ENCODE data around the gene MSRB1.

MSRB1 gene

DNA sequence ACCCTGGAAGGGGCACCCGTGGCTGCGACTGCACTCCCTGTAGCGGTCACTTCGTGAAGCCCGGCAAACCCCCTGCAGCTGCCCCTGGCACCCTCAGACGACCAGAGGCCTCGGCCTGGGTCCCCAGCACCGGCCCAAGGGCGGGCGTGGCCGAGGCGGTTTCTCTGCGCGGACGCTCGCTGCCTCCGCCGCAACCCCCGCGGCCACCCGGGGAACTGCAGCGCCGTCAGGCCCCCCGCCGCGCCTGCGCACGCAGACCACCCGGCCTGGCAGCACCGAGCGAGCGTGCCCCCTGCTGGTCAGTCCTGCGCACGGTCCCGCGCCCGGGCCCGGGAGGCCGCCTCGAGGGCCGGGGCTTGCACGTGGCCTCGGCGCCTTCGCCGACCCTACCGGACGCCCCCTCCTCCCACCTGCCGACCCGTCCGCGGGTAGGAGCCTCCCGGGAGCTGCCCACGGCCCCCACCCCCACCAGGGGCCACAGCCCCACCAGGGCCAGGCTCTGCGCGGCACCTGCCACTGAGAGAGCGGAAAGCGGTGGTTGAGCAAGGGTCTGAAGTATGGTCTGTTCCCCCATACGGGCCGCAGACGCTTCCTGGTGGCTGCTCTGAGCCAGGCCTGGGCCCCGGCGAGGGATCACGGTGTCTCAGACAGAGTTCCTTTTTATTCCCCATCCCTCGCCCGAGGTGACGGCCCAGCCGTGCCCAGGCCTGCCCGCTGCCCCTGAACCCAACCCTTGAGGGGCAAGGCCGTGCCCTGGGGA is 13.2 kb downstream of the MSRB1 start:
- Histone ChIP-seq H3K79me2 (ENCODE audit: insufficient read depth, low read length) (no peaks in the 10 kb centered on the region), H3K36me3 (ENCODE audit: low read length) (no peaks in the 10 kb centered on the region), H2AFZ (ENCODE audit: low read depth, low read length, severe bottlenecking) (peak overlapping the region; percentile 91), H4K20me1 (ENCODE audit: low read depth, low read length) (no peaks in the 10 kb centered on the region), H3K9me3 (ENCODE audit: insufficient read depth, low read length) (no peaks in the 10 kb centered on the region), H3K27me3 (ENCODE audit: low read length) (no peaks in the 10 kb centered on the region), H3K9ac (ENCODE audit: low read length) (peak overlapping the region; percentile 51), H3K9me2 (replicated peaks; ENCODE audit: insufficient read depth, low read length) (no peaks in the 10 kb centered on the region), H3K4me2 (ENCODE audit: low read depth, low read length, poor library complexity, severe bottlenecking) (peak overlapping the region; percentile 70), H3F3A (ENCODE audit: insufficient read depth) (no peaks in the 10 kb centered on the region), H3K27ac (ENCODE audit: low read depth, low read length) (no peak overlapping the region), H3K4me3 (ENCODE audit: insufficient read depth, low read length, poor library complexity, severe bottlenecking) (peak overlapping the region; percentile 46)
- TF ChIP-seq, protein P1, sequence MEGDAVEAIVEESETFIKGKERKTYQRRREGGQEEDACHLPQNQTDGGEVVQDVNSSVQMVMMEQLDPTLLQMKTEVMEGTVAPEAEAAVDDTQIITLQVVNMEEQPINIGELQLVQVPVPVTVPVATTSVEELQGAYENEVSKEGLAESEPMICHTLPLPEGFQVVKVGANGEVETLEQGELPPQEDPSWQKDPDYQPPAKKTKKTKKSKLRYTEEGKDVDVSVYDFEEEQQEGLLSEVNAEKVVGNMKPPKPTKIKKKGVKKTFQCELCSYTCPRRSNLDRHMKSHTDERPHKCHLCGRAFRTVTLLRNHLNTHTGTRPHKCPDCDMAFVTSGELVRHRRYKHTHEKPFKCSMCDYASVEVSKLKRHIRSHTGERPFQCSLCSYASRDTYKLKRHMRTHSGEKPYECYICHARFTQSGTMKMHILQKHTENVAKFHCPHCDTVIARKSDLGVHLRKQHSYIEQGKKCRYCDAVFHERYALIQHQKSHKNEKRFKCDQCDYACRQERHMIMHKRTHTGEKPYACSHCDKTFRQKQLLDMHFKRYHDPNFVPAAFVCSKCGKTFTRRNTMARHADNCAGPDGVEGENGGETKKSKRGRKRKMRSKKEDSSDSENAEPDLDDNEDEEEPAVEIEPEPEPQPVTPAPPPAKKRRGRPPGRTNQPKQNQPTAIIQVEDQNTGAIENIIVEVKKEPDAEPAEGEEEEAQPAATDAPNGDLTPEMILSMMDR (IDR thresholded peaks at IDR 0.05; ENCODE audit: insufficient read depth, low read length, poor library complexity, severe bottlenecking), result peak; percentile 66
- TF ChIP-seq EZH2phosphoT487 (conservative IDR thresholded peaks at IDR 0.05; ENCODE audit: low read length), result no peak

DNA sequence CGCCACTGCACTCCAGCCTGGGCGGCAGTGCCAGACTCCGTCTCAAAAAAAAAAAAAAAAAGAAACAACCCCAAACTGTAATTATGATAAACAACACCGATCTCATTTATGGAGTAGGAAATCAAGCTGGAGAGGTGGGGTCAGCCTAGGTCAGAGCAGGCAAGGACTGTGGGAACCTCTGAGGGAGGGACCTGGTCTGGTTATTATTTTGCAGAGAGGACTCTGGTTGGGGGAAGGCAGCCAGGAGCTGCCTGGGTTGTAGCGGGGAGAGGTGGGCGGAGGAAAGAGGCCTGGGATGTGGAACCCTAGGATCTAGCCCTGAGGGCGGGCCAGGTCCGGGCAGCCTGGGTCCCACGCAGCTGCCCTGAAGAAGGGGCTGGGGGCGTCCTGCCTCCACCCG is 13.9 kb downstream of the MSRB1 start:
- no peaks in the 10 kb centered on the region for H3K9me3 ChIP-seq (ENCODE audit: insufficient read depth, low read length)
- H3K9ac ChIP-seq (ENCODE audit: low read length), result peak overlapping the region; percentile 51
- H2AFZ ChIP-seq (ENCODE audit: low read depth, low read length, severe bottlenecking), result peak overlapping the region; percentile 91

DNA sequence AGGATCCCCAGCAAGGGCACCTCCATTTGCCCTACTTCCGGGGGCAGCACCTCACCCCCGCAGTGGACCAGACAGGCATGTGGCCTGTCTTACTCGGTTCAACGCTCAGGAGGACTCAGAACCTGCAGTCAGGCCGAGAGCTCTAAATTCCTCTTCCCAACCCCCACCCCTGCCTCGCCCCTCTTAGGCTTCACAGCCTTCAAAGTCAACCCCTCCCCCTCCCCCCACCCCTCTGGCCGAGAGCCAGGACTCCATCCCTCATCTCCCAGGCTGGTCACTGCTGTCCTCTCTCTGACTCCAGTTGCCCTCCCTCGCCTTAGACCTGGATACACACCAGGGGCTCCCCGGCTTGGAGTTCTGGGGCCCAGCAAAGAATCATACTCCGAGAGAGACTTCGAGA is 16.7 kb downstream of the MSRB1 start:
- Histone ChIP-seq H3K36me3 (ENCODE audit: low read length) (no peaks in the 10 kb centered on the region), H3K27ac (ENCODE audit: low read depth, low read length) (no peak overlapping the region), H2AFZ (ENCODE audit: low read depth, low read length, severe bottlenecking) (no peak overlapping the region), H3K79me2 (ENCODE audit: insufficient read depth, low read length) (no peaks in the 10 kb centered on the region), H3K9me3 (ENCODE audit: insufficient read depth, low read length) (no peaks in the 10 kb centered on the region), H3K4me2 (ENCODE audit: low read depth, low read length, poor library complexity, severe bottlenecking) (no peak overlapping the region), H3K9me2 (replicated peaks; ENCODE audit: insufficient read depth, low read length) (no peaks in the 10 kb centered on the region), H3K4me3 (ENCODE audit: insufficient read depth, low read length, poor library complexity, severe bottlenecking) (no peak overlapping the region), H4K20me1 (ENCODE audit: low read depth, low read length) (no peaks in the 10 kb centered on the region), H3K27me3 (ENCODE audit: low read length) (no peaks in the 10 kb centered on the region), H3F3A (ENCODE audit: insufficient read depth) (no peaks in the 10 kb centered on the region), H3K9ac (ENCODE audit: low read length) (no peak overlapping the region)
- no peak for TF ChIP-seq EZH2phosphoT487 (conservative IDR thresholded peaks at IDR 0.05; ENCODE audit: low read length)
- TF ChIP-seq, protein P1 (IDR thresholded peaks at IDR 0.05; ENCODE audit: insufficient read depth, low read length, poor library complexity, severe bottlenecking), result no peak

More for the DNA sequence above, 13.9 kb downstream of the MSRB1 start:
- no peaks in the 10 kb centered on the region for H3K79me2 ChIP-seq (ENCODE audit: insufficient read depth, low read length)
- H4K20me1 ChIP-seq (ENCODE audit: low read depth, low read length), result no peaks in the 10 kb centered on the region
- no peak for TF ChIP-seq EZH2phosphoT487 (conservative IDR thresholded peaks at IDR 0.05; ENCODE audit: low read length)
- TF ChIP-seq, protein P1 (IDR thresholded peaks at IDR 0.05; ENCODE audit: insufficient read depth, low read length, poor library complexity, severe bottlenecking), result no peak
- H3K4me3 ChIP-seq (ENCODE audit: insufficient read depth, low read length, poor library complexity, severe bottlenecking), result peak overlapping the region; percentile 46
- peak overlapping the region; percentile 70 for H3K4me2 ChIP-seq (ENCODE audit: low read depth, low read length, poor library complexity, severe bottlenecking)
- H3K27ac ChIP-seq (ENCODE audit: low read depth, low read length), result no peak overlapping the region
- no peaks in the 10 kb centered on the region for H3K9me2 ChIP-seq (replicated peaks; ENCODE audit: insufficient read depth, low read length)
- no peaks in the 10 kb centered on the region for H3F3A ChIP-seq (ENCODE audit: insufficient read depth)
- H3K27me3 ChIP-seq (ENCODE audit: low read length), result no peaks in the 10 kb centered on the region
- no peaks in the 10 kb centered on the region for H3K36me3 ChIP-seq (ENCODE audit: low read length)
